C4-2B (cell line): ENCODE results near the gene KRT85.
A peak's percentile ranks its signal among the peaks of the same experiment; 100 is the strongest.

Experiments used
- CTCF ChIP-seq: fragments of 450-650 bp; conservative IDR thresholded peaks from 2 replicates; pipeline ENCODE4 v1.5.1; 2017; ENCODE audit warnings: mild to moderate bottlenecking
- ZFX ChIP-seq: fragments of 450-650 bp; IDR thresholded peaks from 2 replicates; pipeline ENCODE4 v1.6.1; 2017

GRCh38 chr12:52327830-52328500 lies 39.3 kb downstream of the KRT85 start:
- TF ChIP-seq CTCF, result peak; percentile 54
- TF ChIP-seq ZFX, result no peak
